Astrocyte (in vitro differentiated cells and primary cell): Measurements from ENCODE around the gene TNFRSF4.

ENCODE experiments used
- CTCF ChIP-seq: IDR thresholded peaks from 2 replicates; pipeline ENCODE4 v1.5.1; 2011; ENCODE audit warnings: low read depth, mild to moderate bottlenecking, inconsistent platforms, low read length, moderate library complexity; ENCODE audit not compliant: insufficient read depth
- EZH2 ChIP-seq: IDR thresholded peaks from 2 replicates; pipeline ENCODE4 v1.6.1; 2012; ENCODE audit warnings: mild to moderate bottlenecking, low read length, inconsistent platforms; ENCODE audit not compliant: insufficient read depth

- TF ChIP-seq CTCF (no peak), EZH2 (no peak)
Observed at GRCh38 chr1:1197551-1198422, 16.2 kb downstream of the TNFRSF4 start.
